Heart left ventricle (tissue), 13 donors: ENCODE results near the gene CKS1B.
"Not testable (repeated sequence)": the region's sequence is repeated elsewhere in the genome, so short reads cannot be mapped to it uniquely, and the experiment has no call there.

Experiments used
- POLR2A ChIP-seq, 2 donors: fragments of 450-650 bp; IDR thresholded peaks; one replicate each; pipeline ENCODE4 v1.6.1; 2017; ENCODE audit warnings: antibody characterized with exemption in 2 of 2, mild to moderate bottlenecking in 2 of 2, moderate library complexity in 2 of 2
- TF ChIP-seq, protein P1 (sequence below), 12 donors: fragments of 200-600 bp; sonication (generic) in 4 of 12; IDR thresholded peaks; one replicate each; pipeline versions ENCODE4 v1.5.0 to v1.8.0; 2018 to 2022; ENCODE audit warnings: antibody characterized with exemption in 12 of 12, mild to moderate bottlenecking in 5 of 12
- donor health status: ischemic (EF 13 %, LVEDD 7.1; RV severe dilation, severe dysfunction).
- donor health status: DM: no; HTN: yes; CAD: no.
- donor health status: DM: no; HTN: no; CAD: no.
- donor health status: ischemic (EF 25% LVEDD 6.9; RV normal size, moderate dysfunction).
- donor health status: ischemic (EF 25% LVEDD 5.7; RV mildly dilated, moderate dysfunction).
- donor health status: ischemic (EF 35%, LVEDD 5.7; RV mildly dilated, moderate dysfunction).
- donor health status: nonischemic (EF 11% LVEDD 7.7; RV severe dilation, severe dysfunction).
- donor health status: DM: yes; HTN: yes; CAD: no.
- donor health status: PGD.
- donor health status: ischemic (EF 29% LVEDD 5.4; RV normal size, mild dysfunction).
- donor health status: nonischemic (EF 23%, LVEDD 6.1; RV moderate dilation, normal function).

DNA sequence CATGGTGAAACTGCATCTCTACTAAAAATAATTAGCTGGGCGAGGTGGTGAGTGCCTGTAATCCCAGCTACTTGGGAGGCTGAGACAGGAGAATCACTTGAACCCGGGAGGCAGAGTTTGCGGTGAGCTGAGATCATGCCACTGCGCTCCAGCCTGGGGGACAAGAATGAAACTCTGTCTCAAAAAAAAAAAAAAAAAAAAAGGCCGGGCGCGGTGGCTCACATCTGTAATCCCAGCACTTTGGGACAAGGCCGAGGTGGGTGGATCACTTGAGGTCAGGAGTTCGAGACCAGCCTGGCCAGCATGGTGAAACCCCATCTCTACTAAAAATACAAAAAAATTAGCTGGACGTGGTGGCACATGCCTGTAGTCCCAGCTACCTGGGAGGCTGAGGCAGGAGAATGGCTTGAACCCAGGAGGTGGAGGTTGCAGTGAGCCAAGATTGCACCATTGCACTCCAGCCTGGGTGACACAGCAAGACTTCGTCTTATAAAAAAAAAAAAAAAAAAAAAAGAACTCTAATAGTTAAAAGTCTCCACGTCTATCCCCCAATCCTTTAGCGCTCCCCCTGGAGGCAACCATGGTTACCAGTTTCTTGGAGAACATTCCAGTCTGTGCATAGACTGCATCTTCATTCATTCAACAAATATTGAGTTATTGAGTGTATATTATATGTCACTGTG is 21.0 kb downstream of the CKS1B start:
- TF ChIP-seq, protein P1, sequence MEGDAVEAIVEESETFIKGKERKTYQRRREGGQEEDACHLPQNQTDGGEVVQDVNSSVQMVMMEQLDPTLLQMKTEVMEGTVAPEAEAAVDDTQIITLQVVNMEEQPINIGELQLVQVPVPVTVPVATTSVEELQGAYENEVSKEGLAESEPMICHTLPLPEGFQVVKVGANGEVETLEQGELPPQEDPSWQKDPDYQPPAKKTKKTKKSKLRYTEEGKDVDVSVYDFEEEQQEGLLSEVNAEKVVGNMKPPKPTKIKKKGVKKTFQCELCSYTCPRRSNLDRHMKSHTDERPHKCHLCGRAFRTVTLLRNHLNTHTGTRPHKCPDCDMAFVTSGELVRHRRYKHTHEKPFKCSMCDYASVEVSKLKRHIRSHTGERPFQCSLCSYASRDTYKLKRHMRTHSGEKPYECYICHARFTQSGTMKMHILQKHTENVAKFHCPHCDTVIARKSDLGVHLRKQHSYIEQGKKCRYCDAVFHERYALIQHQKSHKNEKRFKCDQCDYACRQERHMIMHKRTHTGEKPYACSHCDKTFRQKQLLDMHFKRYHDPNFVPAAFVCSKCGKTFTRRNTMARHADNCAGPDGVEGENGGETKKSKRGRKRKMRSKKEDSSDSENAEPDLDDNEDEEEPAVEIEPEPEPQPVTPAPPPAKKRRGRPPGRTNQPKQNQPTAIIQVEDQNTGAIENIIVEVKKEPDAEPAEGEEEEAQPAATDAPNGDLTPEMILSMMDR (IDR thresholded peaks at IDR 0.05), result peak; percentile 23 to 64 (median 40)
- not testable (repeated sequence) for TF ChIP-seq POLR2A (IDR thresholded peaks at IDR 0.05)
